ENCODE data around the gene KCNE1. TPM values are rescaled to one million over a fixed set of nuclear protein-coding genes. Genes with fewer than 3 reads are reported as not detected.
A peak's percentile ranks its signal among the peaks of the same experiment; 100 is the strongest.

The KCNE1 gene
- total and polyA plus RNA-seq, 2 of the 13 experiments (the other 11 are each of a cell fraction or from before 2014, with no cell fraction given): 0.35 TPM; not detected in 1

GRCh38 chr21:34526618-34527290 lies 14.7 kb upstream of the KCNE1 start (continued):
- TF ChIP-seq ADNP (CRISPR knock-in tag; IDR thresholded peaks at IDR 0.05) (no peak), ARID4A (CRISPR knock-in tag; IDR thresholded peaks at IDR 0.05; ENCODE audit: borderline replicate concordance) (peak; percentile 51; the same call in 1 of the 2 replicates), HDAC1 (CRISPR knock-in tag; IDR thresholded peaks at IDR 0.05) (peak; percentile 52; the same call in 1 of the 2 replicates), ZNF558 (CRISPR knock-in tag; IDR thresholded peaks at IDR 0.05; ENCODE audit: borderline replicate concordance) (no peak), ZNF678 (CRISPR knock-in tag; IDR thresholded peaks at IDR 0.05) (no peak), MTA1 (CRISPR knock-in tag; IDR thresholded peaks at IDR 0.05; ENCODE audit: borderline replicate concordance) (no peak), DZIP1 (CRISPR knock-in tag; IDR thresholded peaks at IDR 0.05) (no peak), E2F5 (CRISPR knock-in tag; conservative IDR thresholded peaks at IDR 0.05) (no peak), MAZ (IDR thresholded peaks at IDR 0.05; ENCODE audit: borderline replicate concordance, low read depth, low read length) (peak; percentile 75; the same call in 1 of the 2 replicates), MAZ (CRISPR knock-in tag; IDR thresholded peaks at IDR 0.05; ENCODE audit: low read depth) (no peak), MAFK (conservative IDR thresholded peaks at IDR 0.05 in 1 of 2, IDR thresholded peaks at IDR 0.05 in 1 of 2; ENCODE audit: low read length in 2 of 2) (peak; percentile 68 to 77), ZNF564 (CRISPR knock-in tag; IDR thresholded peaks at IDR 0.05) (no peak; the same call in 1 of the 2 replicates), ZNF792 (CRISPR knock-in tag; IDR thresholded peaks at IDR 0.05) (0 out of 2 replicates have a peak, but pooled peaks have one; percentile 29), ARNT2 (CRISPR knock-in tag; IDR thresholded peaks at IDR 0.05; ENCODE audit: low read depth) (no peak), ZNF781 (CRISPR knock-in tag; IDR thresholded peaks at IDR 0.05; ENCODE audit: borderline replicate concordance, not compliant biosample characterization) (peak; percentile 35), MED8 (CRISPR knock-in tag; IDR thresholded peaks at IDR 0.05; ENCODE audit: insufficient replicate concordance) (no peak), ZBTB25 (CRISPR knock-in tag; IDR thresholded peaks at IDR 0.05) (no peak)
